B cell (primary cell): ENCODE data around the gene EIF1AX. TPM values are rescaled to one million over a fixed set of nuclear protein-coding genes. Genes with fewer than 3 reads are reported as not detected.

Source experiments
- ATAC-seq: fragments of 200-7000 bp; cut with Tn5 transposase; one replicate; pipeline ENCODE4 v1.10.0; 2021; ENCODE audit warnings: low read depth, mild to moderate bottlenecking, moderate number of reproducible peaks, moderate library complexity
- CTCF ChIA-PET: fragments of 350-600 bp; sonication (Branson Sonifier 250); formaldehyde crosslinking; loops from one replicate; lab custom pipeline; 2021; ENCODE audit warnings: antibody characterized with exemption, inconsistent platforms; lab: Charles Lee
- POLR2A ChIA-PET: fragments of 350-600 bp; sonication (Branson Sonifier 250); formaldehyde crosslinking; loops from one replicate; lab custom pipeline; 2021; ENCODE audit warnings: antibody characterized with exemption; lab: Charles Lee
- DNase-seq: peaks from one replicate; pipeline ENCODE4 v3.0.0; 2013
- H2AFZ ChIP-seq: 2 replicates; pipeline ENCODE4 v1.6.1; 2012; ENCODE audit warnings: mild to moderate bottlenecking, low read depth, low read length; ENCODE audit not compliant: insufficient read depth, poor library complexity, severe bottlenecking
- H3K27ac ChIP-seq, 2 donors: 1 replicate in 1 of 2; 2 replicates in 1 of 2; pipeline ENCODE4 v1.5.1; 2012 to 2013; ENCODE audit warnings: low read length in 2 of 2, mild to moderate bottlenecking in 2 of 2, moderate library complexity in 1 of 2
- H3K27me3 ChIP-seq, 4 experiments: fragments of 200-600 bp in 1 of 4; sonication (generic) in 1 of 4; replicated peaks in 1 of 4; 1 replicate in 2 of 4; 2 replicates in 2 of 4; pipeline versions ENCODE4 v1.6.1 to v1.7.0; 2013 to 2016; ENCODE audit warnings: low read length in 3 of 4, mild to moderate bottlenecking in 2 of 4, mixed read lengths in 1 of 4, moderate library complexity in 1 of 4; ENCODE audit not compliant: insufficient read depth in 4 of 4, control insufficient read depth in 3 of 4; ENCODE audit errors: control extremely low read depth in 1 of 4
- H3K36me3 ChIP-seq, 2 experiments: replicated peaks in 1 of 2; 1 replicate in 1 of 2; 2 replicates in 1 of 2; pipeline versions ENCODE4 v1.6.1 to v1.7.1; 2013; ENCODE audit warnings: low read length in 1 of 2; ENCODE audit not compliant: insufficient read depth in 2 of 2, control insufficient read depth in 1 of 2; ENCODE audit errors: control extremely low read depth in 1 of 2, extremely low read depth in 1 of 2
- H3K4me1 ChIP-seq, 2 donors: fragments of 200-600 bp in 1 of 2; sonication (generic) in 1 of 2; 1 replicate in 1 of 2; 2 replicates in 1 of 2; pipeline versions ENCODE4 v1.5.1 to v1.6.1; 2013 to 2017; ENCODE audit warnings: low read length in 2 of 2; ENCODE audit not compliant: control insufficient read depth in 2 of 2, insufficient read depth in 2 of 2
- H3K4me2 ChIP-seq: replicated peaks from 2 replicates; pipeline ENCODE3; 2012; ENCODE audit warnings: mild to moderate bottlenecking, low read depth, low read length; ENCODE audit not compliant: poor library complexity, severe bottlenecking
- H3K4me3 ChIP-seq, 5 experiments: fragments of 200-600 bp in 1 of 5; sonication (generic) in 1 of 5; 1 replicate in 3 of 5; 2 replicates in 2 of 5; pipeline versions ENCODE4 v1.5.1 to v1.7.0; 2011 to 2016; ENCODE audit warnings: low read length in 4 of 5, mild to moderate bottlenecking in 4 of 5, low read depth in 2 of 5, control low read depth in 1 of 5, moderate library complexity in 1 of 5; ENCODE audit not compliant: insufficient read depth in 1 of 5; ENCODE audit errors: control extremely low read depth in 1 of 5, extremely low read depth in 1 of 5
- H3K79me2 ChIP-seq: fragments of 200-600 bp; sonication (generic); one replicate; pipeline ENCODE4 v1.6.0; 2016; ENCODE audit warnings: low read length; ENCODE audit not compliant: control insufficient read depth, insufficient read depth
- H3K9ac ChIP-seq: fragments of 200-600 bp; sonication (generic); 2 replicates; pipeline ENCODE4 v1.6.1; 2017; ENCODE audit warnings: mild to moderate bottlenecking, low read length, moderate library complexity
- H3K9me3 ChIP-seq, 3 donors: one replicate each; pipeline versions ENCODE4 v1.6.1 to v1.7.1; 2013; ENCODE audit warnings: low read length in 2 of 3; ENCODE audit not compliant: control insufficient read depth in 2 of 3, insufficient read depth in 1 of 3; ENCODE audit errors: control extremely low read depth in 1 of 3
- H4K20me1 ChIP-seq: 2 replicates; pipeline ENCODE4 v1.6.0; 2012; ENCODE audit warnings: mild to moderate bottlenecking, low read length; ENCODE audit not compliant: insufficient read depth, control insufficient read depth, poor library complexity, severe bottlenecking
- H3K27ac Mint-ChIP-seq: one replicate; pipeline ENCODE4 v1.8.0; 2021; ENCODE audit warnings: mixed read lengths
- H3K27me3 Mint-ChIP-seq: one replicate; pipeline ENCODE4 v1.8.0; 2021; ENCODE audit warnings: mixed read lengths
- H3K4me1 Mint-ChIP-seq: one replicate; pipeline ENCODE4 v1.8.0; 2021; ENCODE audit warnings: mixed read lengths
- H3K4me3 Mint-ChIP-seq: one replicate; pipeline ENCODE4 v1.8.0; 2021; ENCODE audit warnings: mixed read lengths
- H3K9me3 Mint-ChIP-seq: one replicate; pipeline ENCODE4 v1.8.0; 2022; ENCODE audit warnings: mixed read lengths; ENCODE audit not compliant: insufficient read depth
- EZH2 ChIP-seq: IDR thresholded peaks from 2 replicates; pipeline ENCODE4 v1.6.1; 2012; ENCODE audit warnings: borderline replicate concordance, low read depth, mild to moderate bottlenecking, moderate library complexity, low read length; ENCODE audit not compliant: insufficient read depth, poor library complexity, severe bottlenecking
- whole genome bisulfite sequencing: methylation state at CpG from one replicate; pipeline ENCODE4 v1.1.5; 2013; ENCODE audit warnings: missing lambda C conversion rate; ENCODE audit not compliant: insufficient coverage; 5-methylcytosine and 5-hydroxymethylcytosine counted together
- intact Hi-C: fragments of 100-400 bp; cut with micrococcal nuclease; formaldehyde crosslinking; loops from one replicate; pipeline ENCODE4 v1.10.0; 2022
- polyA plus RNA-seq: library from polyadenylated mRNA; depleted of rRNA; stranded (reverse); fragments of >200 nt; gene quantifications from 2 replicates; pipeline ENCODE4 v1.2.3, GENCODE V29; 2012
- total RNA-seq, 2 donors: library from RNA; stranded (reverse); fragments of 120-200 nt in 1 of 2; gene quantifications; 1 replicate in 1 of 2; 2 replicates in 1 of 2; pipeline versions ENCODE4 v1.2.3 to v1.2.4, GENCODE V29; 2013 to 2022
- TF ChIP-seq, protein P1 (sequence below): fragments of 200-600 bp; IDR thresholded peaks from one replicate; pipeline ENCODE4 v1.8.0; 2022; ENCODE audit warnings: antibody characterized with exemption, mild to moderate bottlenecking

EIF1AX gene
- total and polyA plus RNA-seq, 2 donors (not counting 1 experiment from before 2014, with no cell fraction given): 15.6 to 39.3 TPM

GRCh38 chrX:20139966-20140365 lies 1.7 kb downstream of the EIF1AX start:
- Histone ChIP-seq H3K27me3 (no peaks in the 10 kb centered on the region), H3K27ac (no peak overlapping the region), H3K9me3 (no peaks in the 10 kb centered on the region), H3K4me2 (peak overlapping the region; percentile 91), H3K79me2 (peaks cover 47% of the 10 kb centered on the region), H4K20me1 (peaks cover 15% of the 10 kb centered on the region), H2AFZ (no peak overlapping the region), H3K36me3 (peaks cover 1 to 15% of the 10 kb centered on the region in 2 experiments), H3K9ac (peak overlapping the region; percentile 96), H3K4me1 (peaks cover 15 to 16% of the 10 kb centered on the region in 2 donors), H3K4me3 (peak overlapping the region in 1 of 5 experiments; percentile 94)
- Mint-ChIP-seq H3K4me1 (peaks cover 24% of the 10 kb centered on the region), H3K27me3 (no peaks in the 10 kb centered on the region), H3K4me3 (peak overlapping the region; percentile 87), H3K9me3 (no peaks in the 10 kb centered on the region), H3K27ac (no peak overlapping the region)
- no peak for DNase-seq
- no CpG with 5 or more reads among the region's 2 CpGs for WGBS
- no peak for ATAC-seq
- CTCF ChIA-PET: interaction anchor here (1.0 kb wide), 1 partner anchor 235 kb away, joined by 3 read pairs; no protein-coding TSS in a partner anchor
- POLR2A ChIA-PET: no interaction called here
- intact Hi-C loops: loop anchor here (2.0 to 5.0 kb wide), 3 partner anchors 149 to 1463 kb away; partner anchors contain the start of gene BCLAF3
- TF ChIP-seq, protein P1, sequence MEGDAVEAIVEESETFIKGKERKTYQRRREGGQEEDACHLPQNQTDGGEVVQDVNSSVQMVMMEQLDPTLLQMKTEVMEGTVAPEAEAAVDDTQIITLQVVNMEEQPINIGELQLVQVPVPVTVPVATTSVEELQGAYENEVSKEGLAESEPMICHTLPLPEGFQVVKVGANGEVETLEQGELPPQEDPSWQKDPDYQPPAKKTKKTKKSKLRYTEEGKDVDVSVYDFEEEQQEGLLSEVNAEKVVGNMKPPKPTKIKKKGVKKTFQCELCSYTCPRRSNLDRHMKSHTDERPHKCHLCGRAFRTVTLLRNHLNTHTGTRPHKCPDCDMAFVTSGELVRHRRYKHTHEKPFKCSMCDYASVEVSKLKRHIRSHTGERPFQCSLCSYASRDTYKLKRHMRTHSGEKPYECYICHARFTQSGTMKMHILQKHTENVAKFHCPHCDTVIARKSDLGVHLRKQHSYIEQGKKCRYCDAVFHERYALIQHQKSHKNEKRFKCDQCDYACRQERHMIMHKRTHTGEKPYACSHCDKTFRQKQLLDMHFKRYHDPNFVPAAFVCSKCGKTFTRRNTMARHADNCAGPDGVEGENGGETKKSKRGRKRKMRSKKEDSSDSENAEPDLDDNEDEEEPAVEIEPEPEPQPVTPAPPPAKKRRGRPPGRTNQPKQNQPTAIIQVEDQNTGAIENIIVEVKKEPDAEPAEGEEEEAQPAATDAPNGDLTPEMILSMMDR: no peak
- TF ChIP-seq EZH2: no peak

GRCh38 chrX:20135944-20136343 lies 5.7 kb downstream of the EIF1AX start:
- Histone ChIP-seq H3K4me2 (no peak overlapping the region), H3K79me2 (peaks cover 39% of the 10 kb centered on the region), H3K27ac (no peak overlapping the region), H3K27me3 (no peaks in the 10 kb centered on the region), H4K20me1 (peaks cover 15% of the 10 kb centered on the region), H3K36me3 (peaks cover 8 to 27% of the 10 kb centered on the region in 2 experiments), H3K4me3 (no peak overlapping the region), H2AFZ (no peak overlapping the region), H3K9me3 (no peaks in the 10 kb centered on the region), H3K9ac (no peak overlapping the region), H3K4me1 (peaks cover 15 to 16% of the 10 kb centered on the region in 2 donors)
- WGBS: no CpG with 5 or more reads among the region's 5 CpGs
- DNase-seq (no peak), ATAC-seq (no peak)
- ChIA-PET POLR2A (no interaction called here), CTCF (no interaction called here)
- Mint-ChIP-seq H3K27me3 (no peaks in the 10 kb centered on the region), H3K9me3 (no peaks in the 10 kb centered on the region), H3K27ac (no peak overlapping the region), H3K4me1 (peaks cover 19% of the 10 kb centered on the region), H3K4me3 (no peak overlapping the region)
- intact Hi-C loops: no loop called here
- TF ChIP-seq, protein P1: no peak
- no peak for TF ChIP-seq EZH2
